ENCODE results near the gene ULK1. TPM values are rescaled to one million over a fixed set of nuclear protein-coding genes. Genes with fewer than 3 reads are reported as not detected.

Gene ULK1
- total RNA-seq, 1 experiment from 2014 or later = 48.9 TPM

- CTCF ChIA-PET = interaction anchor here (1.0 kb wide), 1 partner anchor 51 kb away, joined by 3 read pairs; no protein-coding TSS in a partner anchor
- no peak overlapping the region for H3K4me3 Mint-ChIP-seq (ENCODE audit: low read depth, unreplicated experiment)
- peaks cover 12% of the 10 kb centered on the region for H3K4me1 Mint-ChIP-seq (ENCODE audit: low read depth, unreplicated experiment)
- intact Hi-C loops (cut with micrococcal nuclease; ENCODE audit: unreplicated experiment) = no loop called here
- no peak overlapping the region for H3K27ac Mint-ChIP-seq (ENCODE audit: unreplicated experiment)
- BruUV-seq (replicated peaks) = no TSS peak
- no peak for DNase-seq
- no peak for TF ChIP-seq CTCF (IDR thresholded peaks at IDR 0.05; ENCODE audit: unreplicated experiment)
- H3K9me3 Mint-ChIP-seq (ENCODE audit: low read depth, unreplicated experiment) = no peaks in the 10 kb centered on the region
- H3K27me3 Mint-ChIP-seq (ENCODE audit: unreplicated experiment) = no peaks in the 10 kb centered on the region
- H3K36me3 Mint-ChIP-seq (ENCODE audit: insufficient read depth, unreplicated experiment) = peaks cover 14% of the 10 kb centered on the region
Observed at GRCh38 chr12:131902332-131903241, 8.2 kb downstream of the ULK1 start.

GRCh38 chr12:131903270-131904255 is 9.1 kb downstream of the ULK1 start:
- Mint-ChIP-seq H3K9me3 (ENCODE audit: low read depth, unreplicated experiment) (no peaks in the 10 kb centered on the region), H3K4me1 (ENCODE audit: low read depth, unreplicated experiment) (peaks cover 12% of the 10 kb centered on the region), H3K36me3 (ENCODE audit: insufficient read depth, unreplicated experiment) (peaks cover 14% of the 10 kb centered on the region), H3K27me3 (ENCODE audit: unreplicated experiment) (no peaks in the 10 kb centered on the region), H3K4me3 (ENCODE audit: low read depth, unreplicated experiment) (no peak overlapping the region), H3K27ac (ENCODE audit: unreplicated experiment) (no peak overlapping the region)
- no peak for TF ChIP-seq CTCF (IDR thresholded peaks at IDR 0.05; ENCODE audit: unreplicated experiment)
- CTCF ChIA-PET = no interaction called here
- no peak for DNase-seq
- BruUV-seq (replicated peaks) = no TSS peak
- intact Hi-C loops (cut with micrococcal nuclease; ENCODE audit: unreplicated experiment) = no loop called here

GRCh38 chr12:131904346-131904745 is 9.9 kb downstream of the ULK1 start:
- H3K27me3 Mint-ChIP-seq (ENCODE audit: unreplicated experiment) = no peaks in the 10 kb centered on the region
- TF ChIP-seq CTCF (IDR thresholded peaks at IDR 0.05; ENCODE audit: unreplicated experiment) = no peak
- peaks cover 12% of the 10 kb centered on the region for H3K4me1 Mint-ChIP-seq (ENCODE audit: low read depth, unreplicated experiment)
- peaks cover 19% of the 10 kb centered on the region for H3K36me3 Mint-ChIP-seq (ENCODE audit: insufficient read depth, unreplicated experiment)
- no peak for DNase-seq
- H3K27ac Mint-ChIP-seq (ENCODE audit: unreplicated experiment) = no peak overlapping the region
- H3K4me3 Mint-ChIP-seq (ENCODE audit: low read depth, unreplicated experiment) = no peak overlapping the region
- BruUV-seq (replicated peaks) = no TSS peak
- CTCF ChIA-PET = interaction anchor here (0.6 kb wide), 1 partner anchor 318 kb away, joined by 3 read pairs; no protein-coding TSS in a partner anchor
- no peaks in the 10 kb centered on the region for H3K9me3 Mint-ChIP-seq (ENCODE audit: low read depth, unreplicated experiment)
- intact Hi-C loops (cut with micrococcal nuclease; ENCODE audit: unreplicated experiment) = no loop called here

GRCh38 chr12:131905081-131905629 is 10.7 kb downstream of the ULK1 start:
- intact Hi-C loops (cut with micrococcal nuclease; ENCODE audit: unreplicated experiment) = no loop called here
- BruUV-seq (replicated peaks) = no TSS peak
- H3K4me1 Mint-ChIP-seq (ENCODE audit: low read depth, unreplicated experiment) = peaks cover 12% of the 10 kb centered on the region
- H3K9me3 Mint-ChIP-seq (ENCODE audit: low read depth, unreplicated experiment) = no peaks in the 10 kb centered on the region
- H3K27me3 Mint-ChIP-seq (ENCODE audit: unreplicated experiment) = no peaks in the 10 kb centered on the region
- H3K4me3 Mint-ChIP-seq (ENCODE audit: low read depth, unreplicated experiment) = no peak overlapping the region
- H3K36me3 Mint-ChIP-seq (ENCODE audit: insufficient read depth, unreplicated experiment) = peaks cover 19% of the 10 kb centered on the region
- DNase-seq = no peak
- H3K27ac Mint-ChIP-seq (ENCODE audit: unreplicated experiment) = no peak overlapping the region
- CTCF ChIA-PET = interaction anchor here (0.6 kb wide), 1 partner anchor 319 kb away, joined by 3 read pairs; no protein-coding TSS in a partner anchor
- no peak for TF ChIP-seq CTCF (IDR thresholded peaks at IDR 0.05; ENCODE audit: unreplicated experiment)

Measured in Calu3 (cell line).